Measurements from ENCODE around the gene DNLZ. TPM values are rescaled to one million over a fixed set of nuclear protein-coding genes. Genes with fewer than 3 reads are reported as not detected.

DNLZ gene
- polyA plus RNA-seq, 1 donor from 2014 or later, result 23.6 TPM

- Histone ChIP-seq H2AFZ (ENCODE audit: low read depth, low read length) (no peak overlapping the region), H3K79me2 (replicated peaks; ENCODE audit: insufficient read depth, low read length) (no peaks in the 10 kb centered on the region), H3K27ac (ENCODE audit: low read length) (no peak overlapping the region), H3K9me2 (ENCODE audit: insufficient read depth, low read length) (no peaks in the 10 kb centered on the region), H4K20me1 (ENCODE audit: insufficient read depth) (no peaks in the 10 kb centered on the region), H3K9ac (ENCODE audit: low read length) (no peak overlapping the region), H3K4me2 (ENCODE audit: low read length) (no peak overlapping the region), H3K27me3 (ENCODE audit: insufficient read depth, low read depth, low read length) (no peaks in the 10 kb centered on the region), H3F3A (ENCODE audit: insufficient read depth, low read length, poor library complexity, severe bottlenecking) (no peaks in the 10 kb centered on the region), H3K36me3 (ENCODE audit: insufficient read depth, low read length) (no peaks in the 10 kb centered on the region), H3K9me3 (ENCODE audit: low read length) (no peaks in the 10 kb centered on the region), H3K4me3 (ENCODE audit: low read length) (no peak overlapping the region)
- TF ChIP-seq SMC3 (conservative IDR thresholded peaks at IDR 0.05; ENCODE audit: poor library complexity) (no peak), EZH2 (IDR thresholded peaks at IDR 0.05; ENCODE audit: borderline replicate concordance, insufficient read depth, low read length, poor library complexity, severe bottlenecking) (no peak), RAD21 (conservative IDR thresholded peaks at IDR 0.05) (no peak), MXI1 (conservative IDR thresholded peaks at IDR 0.05; ENCODE audit: poor library complexity, severe bottlenecking) (no peak), CTCF (IDR thresholded peaks at IDR 0.05; ENCODE audit: poor library complexity, severe bottlenecking) (no peak), POLR2AphosphoS5 (IDR thresholded peaks at IDR 0.05) (no peak), REST (IDR thresholded peaks at IDR 0.05; ENCODE audit: borderline replicate concordance) (no peak), EP300 (conservative IDR thresholded peaks at IDR 0.05; ENCODE audit: poor library complexity, severe bottlenecking) (no peak), TAF1 (IDR thresholded peaks at IDR 0.05; ENCODE audit: low read depth) (no peak)
Observed at GRCh38 chr9:136386018-136386417, 22.5 kb upstream of the DNLZ start.

GRCh38 chr9:136385015-136385414 is 21.5 kb upstream of the DNLZ start:
- Histone ChIP-seq H3K9me2 (ENCODE audit: insufficient read depth, low read length) (no peaks in the 10 kb centered on the region), H3K36me3 (ENCODE audit: insufficient read depth, low read length) (no peaks in the 10 kb centered on the region), H2AFZ (ENCODE audit: low read depth, low read length) (no peak overlapping the region), H3K27ac (ENCODE audit: low read length) (no peak overlapping the region), H3K4me2 (ENCODE audit: low read length) (no peak overlapping the region), H3K9me3 (ENCODE audit: low read length) (no peaks in the 10 kb centered on the region), H3F3A (ENCODE audit: insufficient read depth, low read length, poor library complexity, severe bottlenecking) (no peaks in the 10 kb centered on the region), H3K9ac (ENCODE audit: low read length) (no peak overlapping the region), H3K79me2 (replicated peaks; ENCODE audit: insufficient read depth, low read length) (no peaks in the 10 kb centered on the region), H3K27me3 (ENCODE audit: insufficient read depth, low read depth, low read length) (no peaks in the 10 kb centered on the region), H3K4me3 (ENCODE audit: low read length) (no peak overlapping the region), H4K20me1 (ENCODE audit: insufficient read depth) (no peaks in the 10 kb centered on the region)
- TF ChIP-seq RAD21 (conservative IDR thresholded peaks at IDR 0.05) (no peak), CTCF (IDR thresholded peaks at IDR 0.05; ENCODE audit: poor library complexity, severe bottlenecking) (no peak), SMC3 (conservative IDR thresholded peaks at IDR 0.05; ENCODE audit: poor library complexity) (no peak), POLR2AphosphoS5 (IDR thresholded peaks at IDR 0.05) (no peak), EP300 (conservative IDR thresholded peaks at IDR 0.05; ENCODE audit: poor library complexity, severe bottlenecking) (no peak), MXI1 (conservative IDR thresholded peaks at IDR 0.05; ENCODE audit: poor library complexity, severe bottlenecking) (no peak), REST (IDR thresholded peaks at IDR 0.05; ENCODE audit: borderline replicate concordance) (no peak), TAF1 (IDR thresholded peaks at IDR 0.05; ENCODE audit: low read depth) (no peak), EZH2 (IDR thresholded peaks at IDR 0.05; ENCODE audit: borderline replicate concordance, insufficient read depth, low read length, poor library complexity, severe bottlenecking) (no peak)

Data from neural cell (in vitro differentiated cells).